HG02852 (cell line): ENCODE measurements around the gene NRGN.
"Not testable (repeated sequence)": the region's sequence is repeated elsewhere in the genome, so short reads cannot be mapped to it uniquely, and the experiment has no call there.

Experiments used
- ATAC-seq: cut with Tn5 transposase; IDR thresholded peaks from one replicate; pipeline ENCODE4 v1.9.1; 2021; ENCODE audit warnings: mild to moderate bottlenecking, moderate library complexity; ENCODE audit not compliant: unreplicated experiment

Gene NRGN

GRCh38 chr11:124756033-124756752, 16.5 kb downstream of the NRGN start:
- ATAC-seq, result no peak

DNA sequence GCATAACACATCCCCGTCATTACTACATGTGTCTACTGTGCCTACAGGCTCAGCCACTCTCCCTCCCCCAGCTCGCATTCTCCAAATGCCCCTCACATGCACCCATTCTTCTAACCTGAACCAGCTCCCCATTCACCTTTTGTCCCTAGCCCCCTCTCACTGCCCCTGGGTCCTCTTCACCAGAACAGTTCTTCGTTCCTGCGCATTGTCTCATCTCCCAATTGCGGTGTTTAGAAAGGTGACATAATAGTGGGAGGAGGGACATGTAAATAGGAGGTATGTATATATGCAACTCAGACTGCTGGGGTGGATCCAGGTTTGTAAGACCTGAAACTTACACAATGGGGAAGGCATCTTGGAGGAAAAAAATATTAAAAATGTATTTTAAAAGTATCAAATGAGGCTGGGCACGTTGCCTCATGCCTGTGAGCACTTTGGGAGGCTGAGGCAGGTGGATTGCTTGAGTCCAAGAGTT, 17.0 kb downstream of the NRGN start:
- ATAC-seq, result no peak

- ATAC-seq, result no peak
Observed at GRCh38 chr11:124757320-124757719, 17.6 kb downstream of the NRGN start.

DNA sequence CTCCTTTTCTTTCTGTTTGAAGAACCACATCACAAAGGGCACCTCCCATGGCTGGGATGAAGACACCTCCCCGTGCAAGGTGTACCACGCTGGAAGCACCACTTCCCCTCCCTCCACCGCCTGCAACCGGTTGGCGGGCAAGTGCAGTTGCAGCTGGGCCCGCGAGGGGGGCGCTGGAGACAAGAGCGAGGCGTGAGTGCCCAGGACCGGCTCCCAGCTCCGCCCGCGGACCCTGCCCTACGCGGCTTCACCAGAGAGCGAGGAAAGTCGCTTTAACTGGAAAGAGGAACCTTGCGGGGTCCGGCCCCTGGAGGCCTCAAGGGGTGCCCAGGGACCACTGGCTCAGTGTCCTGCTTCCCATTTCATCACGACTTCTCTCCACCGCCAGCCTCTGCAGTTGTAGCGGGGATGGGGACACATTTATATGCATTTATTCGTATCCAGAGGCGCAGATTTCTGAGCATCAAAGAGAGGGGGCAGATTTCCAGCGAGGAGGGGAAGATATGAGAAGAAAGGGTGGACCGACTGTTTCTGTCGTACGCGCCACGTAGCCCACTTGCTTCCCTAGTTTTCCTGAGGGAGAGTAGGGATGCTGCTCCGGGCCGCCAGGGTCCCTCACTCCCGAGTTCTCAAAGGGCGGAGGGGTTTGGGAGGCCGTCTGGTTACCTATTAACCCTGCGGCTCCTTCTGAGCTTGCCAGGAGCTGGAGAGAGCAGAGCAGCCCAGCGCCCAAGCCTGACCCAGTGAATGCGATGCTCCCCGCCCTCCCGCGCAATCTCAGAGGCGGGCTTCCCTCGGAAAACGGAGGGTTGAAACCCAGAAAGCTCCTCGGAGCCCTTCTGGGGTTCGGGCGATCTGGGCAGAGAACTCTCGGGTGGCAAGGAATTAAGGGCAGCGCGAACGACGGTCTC, 18.9 kb downstream of the NRGN start:
- ATAC-seq, result peak; percentile 44

DNA sequence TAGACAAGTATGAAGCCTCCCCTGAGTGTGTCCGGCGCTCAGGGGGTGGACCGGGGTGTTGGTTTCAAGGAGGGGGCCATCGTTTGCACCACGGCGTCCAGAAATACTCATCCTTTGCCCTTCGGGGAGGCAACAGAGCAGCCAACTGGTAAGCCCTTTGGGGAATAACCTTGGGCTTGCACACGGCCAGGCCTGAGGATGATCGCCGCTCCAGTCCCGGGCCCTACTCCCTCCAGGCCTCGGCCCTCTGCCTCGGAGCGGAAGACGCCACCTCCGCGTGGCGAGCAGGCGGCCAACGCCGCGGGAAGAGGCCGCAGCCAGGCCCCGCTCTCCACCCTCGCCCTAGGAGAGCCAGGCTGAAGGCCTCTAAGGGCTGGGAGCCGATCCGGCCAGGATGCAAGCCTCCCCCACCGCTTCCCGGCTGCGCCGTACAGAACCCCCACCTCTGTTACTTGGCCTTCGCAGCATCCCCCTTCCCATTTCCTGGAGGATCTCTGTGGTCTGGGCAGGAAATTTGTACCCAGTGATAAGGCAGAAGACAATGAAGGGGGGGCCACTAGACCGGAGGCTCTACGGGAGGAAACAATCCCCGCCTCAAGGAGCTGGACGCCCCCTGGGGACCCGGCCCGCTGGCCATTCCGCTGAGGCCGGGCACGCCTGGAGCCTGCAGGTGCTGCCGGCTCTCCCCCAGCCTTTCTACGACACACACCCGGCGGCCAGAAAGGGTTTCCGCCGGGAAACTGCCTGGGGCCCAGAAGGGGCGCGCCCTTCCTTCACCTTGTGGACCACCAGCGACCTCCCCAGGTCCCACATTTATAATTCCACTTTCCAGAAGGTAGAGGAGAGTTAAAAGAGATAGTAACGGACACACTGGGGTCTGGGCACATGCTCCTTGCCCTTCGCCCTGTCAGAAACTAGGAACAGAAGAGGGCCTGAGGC, 19.8 kb downstream of the NRGN start:
- ATAC-seq, result peak; percentile 19

DNA sequence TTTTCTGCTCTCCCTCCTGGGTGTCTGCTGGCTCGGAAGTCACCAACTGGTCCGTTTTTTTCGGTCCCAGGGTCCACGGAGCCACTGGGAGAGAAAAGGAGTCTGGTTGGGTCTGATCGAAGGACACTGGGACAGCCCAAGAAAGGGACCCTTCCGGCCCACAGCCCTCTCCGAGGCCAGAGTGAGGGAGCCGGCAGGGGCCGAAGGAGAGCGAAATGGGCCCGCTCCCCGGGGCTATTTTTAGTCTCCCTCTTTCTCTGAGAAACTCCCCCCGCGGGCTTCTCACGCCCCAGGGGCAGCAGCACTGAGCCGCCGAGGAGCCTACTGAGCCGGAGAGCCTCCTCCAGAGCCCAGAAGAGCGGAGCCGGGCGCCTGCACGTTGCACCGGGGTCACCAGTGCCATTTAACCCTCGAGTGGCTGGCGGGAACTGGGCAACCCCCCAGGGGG, 20.5 kb downstream of the NRGN start:
- ATAC-seq, result peak; percentile 34

- no peak for ATAC-seq
Observed at GRCh38 chr11:124760806-124761205, 21.1 kb downstream of the NRGN start.

DNA sequence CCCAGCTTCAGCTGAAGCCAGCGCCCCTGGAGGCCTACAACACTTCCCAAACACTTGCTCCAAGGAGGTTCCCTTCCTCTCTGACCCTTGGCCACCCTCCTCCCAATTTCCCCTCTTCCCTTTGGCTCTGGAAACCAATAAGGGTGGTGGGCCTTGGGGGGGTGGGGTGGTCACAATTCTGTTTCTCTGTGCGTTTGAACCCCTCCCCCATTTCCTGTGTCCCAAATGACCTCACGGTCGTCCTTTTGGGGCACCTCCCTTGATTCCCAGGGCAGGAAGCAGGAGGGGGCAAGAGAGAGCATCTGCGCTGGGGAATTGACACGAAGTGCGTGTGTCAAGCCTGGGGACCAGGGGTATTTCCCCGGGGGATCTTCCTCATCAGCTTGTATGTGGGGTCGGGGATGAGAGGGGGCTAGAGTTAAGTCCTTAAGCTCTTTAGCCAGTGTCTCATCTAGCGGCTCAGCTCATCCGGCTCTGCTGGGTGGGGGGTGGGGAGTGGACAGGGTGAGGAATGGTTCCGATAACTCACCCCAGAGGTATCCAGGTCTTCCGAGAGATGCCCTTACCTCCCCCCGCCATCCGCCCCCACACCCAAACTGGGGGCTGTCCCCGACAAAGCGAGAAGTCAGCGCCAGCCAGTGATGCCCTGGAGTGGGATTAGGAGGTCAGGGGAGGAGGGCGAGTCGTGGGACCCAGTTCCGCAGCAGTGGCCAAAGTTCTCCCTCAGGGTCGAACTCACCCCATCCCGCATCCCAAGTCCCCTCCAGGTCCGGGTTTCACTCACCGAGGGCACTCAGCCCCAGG, 21.8 kb downstream of the NRGN start:
- ATAC-seq, result peak; percentile 0

DNA sequence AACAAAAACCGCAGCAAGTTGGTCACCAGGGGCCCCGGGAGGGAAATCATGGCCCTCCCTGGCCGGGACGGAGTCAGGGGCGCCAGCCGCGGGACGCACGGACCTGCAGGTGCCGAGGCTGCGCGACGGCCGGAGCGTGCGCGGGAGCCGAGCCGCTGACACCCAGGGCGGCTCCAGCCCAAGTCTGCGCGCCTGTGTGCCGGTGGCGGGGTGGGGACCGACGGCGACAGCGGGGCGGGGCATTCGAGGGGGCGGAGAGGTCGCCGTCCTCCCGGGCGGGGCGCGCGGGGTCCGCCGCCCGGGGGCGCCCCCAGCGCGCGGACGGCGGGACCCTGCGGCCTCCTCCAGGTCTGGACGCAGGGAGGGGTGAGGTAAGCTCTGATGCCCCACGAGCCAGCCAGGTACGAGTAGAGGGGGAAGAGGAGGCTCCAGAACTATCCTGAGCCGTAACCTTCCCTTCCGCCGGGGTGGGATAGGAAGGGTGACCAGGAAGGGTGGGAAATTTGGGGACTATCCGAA, 22.4 kb downstream of the NRGN start, which contains the start of gene ESAM:
TSS of gene ESAM (minus strand) at position 186 of the 519 bp plus-strand sequence. CDS start at position 50, 136 bp downstream.
- ATAC-seq, result peak; percentile 51

GRCh38 chr11:124762624-124763155, 22.9 kb downstream of the NRGN start:
- peak; percentile 3 for ATAC-seq

DNA sequence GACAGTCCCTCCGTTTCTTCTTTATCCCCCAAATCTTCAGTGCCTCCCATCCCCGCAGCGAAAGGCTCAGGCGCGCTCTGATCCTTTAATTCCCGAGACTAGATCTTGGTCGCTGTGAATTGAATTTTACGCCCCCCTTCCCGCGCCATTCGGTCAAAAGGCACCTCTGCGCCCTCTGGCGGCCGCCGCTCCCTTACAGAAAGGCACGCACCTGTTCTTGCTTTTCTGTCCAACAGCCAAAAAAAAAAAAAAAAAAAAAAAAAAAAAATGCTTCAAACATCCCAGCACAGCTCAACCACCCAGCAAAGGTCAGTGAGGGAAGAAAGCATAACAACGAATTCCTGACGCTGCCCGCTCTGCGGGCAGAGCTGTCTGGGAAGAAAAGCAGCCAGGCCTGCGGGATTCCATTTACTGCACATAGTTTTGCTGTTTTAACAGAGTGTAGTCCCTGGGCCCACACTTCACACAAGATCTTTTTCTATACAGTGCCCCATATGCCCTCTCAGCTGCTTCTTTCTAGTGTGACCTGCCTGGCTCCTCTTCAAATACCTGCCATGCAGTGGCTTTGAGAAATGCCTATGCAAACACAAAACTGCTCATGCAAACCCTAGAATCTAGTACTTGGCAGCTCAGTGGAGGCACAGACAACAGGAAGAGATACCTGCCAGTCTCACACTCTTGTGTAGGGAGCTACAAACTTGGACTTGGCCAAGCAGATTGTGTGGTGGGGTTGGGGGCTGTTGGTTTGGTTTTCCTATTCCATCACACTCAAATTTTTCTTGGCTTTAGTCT, 23.6 kb downstream of the NRGN start:
- no peak for ATAC-seq

- no peak for ATAC-seq
Observed at GRCh38 chr11:124766156-124766555, 26.4 kb downstream of the NRGN start.

- ATAC-seq, result no peak
Observed at GRCh38 chr11:124768914-124769313, 29.2 kb downstream of the NRGN start.

GRCh38 chr11:124769806-124770774, 30.3 kb downstream of the NRGN start:
- no peak for ATAC-seq

DNA sequence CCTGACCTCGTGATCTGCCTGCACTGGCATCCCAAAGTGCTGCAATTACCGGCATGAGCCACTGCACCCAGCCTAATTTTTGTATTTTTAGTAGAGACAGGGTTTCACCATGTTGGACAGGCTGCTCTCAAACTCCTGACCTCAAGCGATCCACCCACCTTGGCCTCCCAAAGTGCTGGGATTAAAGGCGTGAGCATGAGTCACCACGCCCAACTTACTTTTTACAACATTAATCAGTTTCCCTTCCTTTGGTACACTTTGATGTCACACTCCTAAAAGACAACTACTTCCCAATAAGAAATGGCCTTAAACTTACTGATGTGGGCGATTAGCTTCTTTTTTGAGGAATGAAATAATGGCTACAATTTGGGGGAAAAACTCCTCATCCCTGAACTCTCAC, 31.2 kb downstream of the NRGN start:
- not testable (repeated sequence) for ATAC-seq

DNA sequence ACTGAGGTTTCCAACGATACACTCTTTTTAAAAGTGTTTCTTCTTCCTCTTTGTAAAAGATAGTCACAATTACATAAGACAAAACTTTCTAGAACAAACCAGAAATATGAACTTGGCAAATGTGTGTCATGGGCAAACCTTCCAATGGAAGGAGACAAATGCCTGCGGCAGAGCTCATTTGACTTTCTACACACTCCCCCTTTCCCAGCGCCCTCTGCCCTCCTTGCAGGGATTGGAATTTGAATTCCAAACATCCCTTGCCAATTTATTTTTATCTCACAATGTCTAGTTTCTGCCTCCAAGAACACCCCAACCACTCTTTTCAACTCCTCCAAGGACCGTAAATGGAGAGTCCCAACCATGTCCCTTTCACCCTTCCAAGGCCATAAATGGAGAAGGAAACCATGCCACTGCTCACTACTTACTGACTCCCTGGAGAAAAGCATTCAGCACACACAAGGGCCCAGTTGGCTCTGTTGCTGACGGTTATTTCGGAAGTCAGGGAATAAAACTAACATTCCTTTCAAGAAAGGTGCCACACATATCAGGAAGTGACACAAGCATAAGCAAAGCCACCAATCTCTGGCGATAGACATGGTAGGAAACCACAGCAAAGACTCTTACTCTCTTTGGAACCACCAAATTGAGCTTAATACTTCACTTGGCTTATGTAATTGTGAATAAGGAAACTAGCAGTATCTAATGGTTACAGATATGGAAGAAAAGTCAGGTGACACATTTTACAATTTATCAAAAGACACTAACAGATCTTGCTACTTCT, 37.3 kb downstream of the NRGN start:
- ATAC-seq, result no peak

GRCh38 chr11:124778281-124778680, 38.5 kb downstream of the NRGN start:
- ATAC-seq, result no peak
